HCT116 (cell line): ENCODE data around the gene FBXL17. TPM values are rescaled to one million over a fixed set of nuclear protein-coding genes. Genes with fewer than 3 reads are reported as not detected.

Experiments used
- ATAC-seq: fragments of 200-7000 bp; cut with Tn5 transposase; 2 replicates; pipeline ENCODE4 v1.9.1; 2020; ENCODE audit warnings: mild to moderate bottlenecking, moderate library complexity
- BruUV-seq: library from RNA; stranded (reverse); fragments of 400-500 nt; replicated peaks from 2 replicates; lab custom pipeline; 2021; lab: Mats Ljungman, UMichigan
- CTCF ChIA-PET: fragments of 300-600 bp; sonication (Branson Sonifier 250); formaldehyde crosslinking; loops from one replicate; lab custom pipeline; 2021; ENCODE audit warnings: antibody characterized with exemption; lab: Charles Lee
- POLR2A ChIA-PET: fragments of 300-600, 350-600 bp; sonication (Branson Sonifier 250); formaldehyde crosslinking; loops from one replicate; lab custom pipeline; 2021; ENCODE audit warnings: antibody characterized with exemption; lab: Charles Lee
- RAD21 ChIA-PET, 2 experiments: fragments of 300-600 bp; sonication (Branson Sonifier 250); formaldehyde crosslinking; loops; one replicate each; lab custom pipeline; 2023; ENCODE audit warnings: low total read pairs in 2 of 2; ENCODE audit not compliant: uncharacterized antibody in 2 of 2, unreplicated experiment in 2 of 2, low non-redundant PET in 1 of 2; lab: Charles Lee
- DNase-seq: peaks from one replicate; pipeline ENCODE4 v3.0.0-alpha.2; 2010; ENCODE audit warnings: low read depth, low spot score
- H2AFZ ChIP-seq: fragments of 200-600 bp; shearing (Covaris generic), sonication (generic); 2 replicates; pipeline ENCODE4 v1.6.1; 2017; ENCODE audit warnings: low read depth, mixed run types, mixed read lengths, antibody characterized with exemption, low read length; ENCODE audit not compliant: poor library complexity, severe bottlenecking
- H3K27ac ChIP-seq: 2 replicates; pipeline ENCODE4 v1.5.1; 2012; ENCODE audit warnings: low read depth, low read length
- H3K27me3 ChIP-seq: fragments of 200-600 bp; sonication (generic); 2 replicates; pipeline ENCODE4 v1.6.1; 2016; ENCODE audit warnings: mixed run types, low read length, mixed read lengths; ENCODE audit not compliant: insufficient read depth
- H3K36me3 ChIP-seq, 2 experiments: fragments of 200-500 bp in 1 of 2; fragments of 200-600 bp in 1 of 2; sonication (Bioruptor generic) in 1 of 2; sonication (generic) in 1 of 2; 2 replicates each; pipeline versions ENCODE4 v1.5.1 to v1.6.1; 2014 to 2016; ENCODE audit warnings: low read length in 2 of 2, inconsistent platforms in 1 of 2, mixed read lengths in 1 of 2, mixed run types in 1 of 2; ENCODE audit not compliant: insufficient read depth in 2 of 2, control insufficient read depth in 1 of 2
- H3K4me1 ChIP-seq, 2 experiments: fragments of 200-600 bp in 1 of 2; sonication (generic) in 1 of 2; 2 replicates each; pipeline versions ENCODE4 v1.5.1 to v1.6.1; 2012 to 2017; ENCODE audit warnings: low read length in 2 of 2, inconsistent platforms in 1 of 2, mild to moderate bottlenecking in 1 of 2, mixed read lengths in 1 of 2, mixed run types in 1 of 2, moderate library complexity in 1 of 2; ENCODE audit not compliant: insufficient read depth in 2 of 2, control insufficient read depth in 1 of 2
- H3K4me2 ChIP-seq: fragments of 200-600 bp; sonication (generic); 2 replicates; pipeline ENCODE4 v1.6.1; 2017; ENCODE audit warnings: mixed run types, low read length, mixed read lengths
- H3K4me3 ChIP-seq, 2 experiments: fragments of 200-600 bp in 1 of 2; sonication (generic) in 1 of 2; replicated peaks in 1 of 2; 2 replicates each; pipeline ENCODE4 v1.5.1; 2011 to 2016; ENCODE audit warnings: low read length in 2 of 2, control low read depth in 1 of 2, low read depth in 1 of 2, mild to moderate bottlenecking in 1 of 2, mixed read lengths in 1 of 2, mixed run types in 1 of 2
- H3K79me2 ChIP-seq: fragments of 200-600 bp; sonication (generic); 2 replicates; pipeline ENCODE4 v1.6.1; 2017; ENCODE audit warnings: mild to moderate bottlenecking, mixed run types, low read length, moderate library complexity, mixed read lengths; ENCODE audit not compliant: insufficient read depth
- H3K9ac ChIP-seq: fragments of 200-600 bp; sonication (generic); 2 replicates; pipeline ENCODE4 v1.6.1; 2016; ENCODE audit warnings: low read length, mixed read lengths
- H3K9me2 ChIP-seq: fragments of 200-600 bp; sonication (generic), shearing (Covaris generic); 2 replicates; pipeline ENCODE4 v1.6.1; 2017; ENCODE audit warnings: mixed run types, mild to moderate bottlenecking, moderate library complexity; ENCODE audit not compliant: insufficient read depth
- H3K9me3 ChIP-seq, 2 experiments: fragments of 200-500 bp in 1 of 2; fragments of 200-600 bp in 1 of 2; sonication (Bioruptor generic) in 1 of 2; sonication (generic) in 1 of 2; 2 replicates each; pipeline ENCODE4 v1.6.1; 2014 to 2017; ENCODE audit warnings: low read length in 2 of 2, mixed read lengths in 2 of 2, inconsistent platforms in 1 of 2, low read depth in 1 of 2, mild to moderate bottlenecking in 1 of 2, mixed run types in 1 of 2, moderate library complexity in 1 of 2; ENCODE audit not compliant: control insufficient read depth in 1 of 2, insufficient read depth in 1 of 2
- H4K20me1 ChIP-seq: fragments of 200-600 bp; sonication (generic), shearing (Covaris generic); 2 replicates; pipeline ENCODE4 v1.6.1; 2017; ENCODE audit warnings: mixed run types, mild to moderate bottlenecking, moderate library complexity; ENCODE audit not compliant: insufficient read depth
- EGR1 ChIP-seq: IDR thresholded peaks from 2 replicates; pipeline ENCODE4 v1.6.1; 2012; ENCODE audit warnings: low read depth
- RAD21 ChIP-seq: IDR thresholded peaks from 2 replicates; pipeline ENCODE4 v1.6.1; 2012; ENCODE audit warnings: low read depth, mild to moderate bottlenecking
- ZFX ChIP-seq: fragments of 450-650 bp; IDR thresholded peaks from 2 replicates; pipeline ENCODE4 v1.6.1; 2017
- intact Hi-C: fragments of 100-400 bp; cut with micrococcal nuclease; formaldehyde crosslinking; loops from 2 replicates; pipeline ENCODE4 v1.10.0; 2022
- total RNA-seq: library from RNA; stranded (reverse); gene quantifications from one replicate; pipeline ENCODE4 v1.2.1, GENCODE V29; 2021; ENCODE audit not compliant: unreplicated experiment

The FBXL17 gene
- total RNA-seq, 1 experiment from 2014 or later, result 9.4 TPM

DNA sequence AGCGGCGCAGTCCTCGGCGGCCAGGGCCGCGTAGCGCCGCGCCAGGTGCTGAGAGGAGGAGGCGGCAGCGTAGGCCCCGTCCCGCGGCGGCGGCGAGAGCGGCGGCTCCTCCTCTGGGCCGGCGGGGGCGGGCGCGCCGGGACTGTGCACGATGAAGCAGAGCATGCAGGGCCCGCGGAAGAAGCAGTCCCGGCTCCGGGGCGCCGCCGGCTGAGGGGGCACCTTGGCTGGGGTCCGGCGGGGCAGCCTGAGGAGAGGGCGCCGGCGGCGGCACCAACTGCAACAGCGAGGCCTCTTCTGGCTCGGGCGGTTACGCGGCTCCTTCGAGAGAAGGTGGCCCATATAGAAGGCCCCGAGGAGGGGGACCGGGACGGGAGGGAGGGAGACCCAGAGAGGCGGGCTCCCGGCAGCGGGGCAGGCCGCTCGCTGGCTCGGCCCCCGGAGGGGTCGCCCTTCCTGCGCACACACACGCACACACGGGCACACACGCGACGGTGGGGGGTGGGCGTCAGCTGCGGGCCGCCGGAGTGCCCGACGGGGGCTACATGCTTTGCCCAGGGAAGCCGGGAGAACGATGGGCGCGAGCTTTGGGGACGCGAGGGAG, 446 bp downstream of the FBXL17 start:
- Histone ChIP-seq H3K9me2 (no peaks in the 10 kb centered on the region), H2AFZ (no peak overlapping the region), H3K9ac (peak overlapping the region; percentile 82), H3K4me1 (peaks cover 7 to 19% of the 10 kb centered on the region in 2 experiments), H3K4me2 (peak overlapping the region; percentile 80), H3K36me3 (no peaks in the 10 kb centered on the region), H3K27me3 (no peaks in the 10 kb centered on the region), H3K9me3 (no peaks in the 10 kb centered on the region), H4K20me1 (no peaks in the 10 kb centered on the region), H3K79me2 (0 out of 2 replicates have a peak, but pooled peaks cover 3% of the 10 kb centered on the region), H3K27ac (peak overlapping the region; percentile 95), H3K4me3 (peak overlapping the region; percentile 72 to 74)
- intact Hi-C loops, result no loop called here
- ATAC-seq, result peak; percentile 64
- peak; percentile 98 for TF ChIP-seq ZFX
- TF ChIP-seq EGR1, result peak; percentile 45; the same call in 1 of the 2 replicates
- no peak for TF ChIP-seq RAD21
- POLR2A ChIA-PET, result interaction anchor here (1.3 kb wide), 1 partner anchor 10 kb away, joined by 6 read pairs; no protein-coding TSS in a partner anchor
- peak; percentile 10 for DNase-seq
- no TSS peak for BruUV-seq
- CTCF ChIA-PET, result interaction anchor here (1.1 kb wide), 1 partner anchor 10 kb away, joined by 3 read pairs; no protein-coding TSS in a partner anchor
- RAD21 ChIA-PET, result no interaction called here

DNA sequence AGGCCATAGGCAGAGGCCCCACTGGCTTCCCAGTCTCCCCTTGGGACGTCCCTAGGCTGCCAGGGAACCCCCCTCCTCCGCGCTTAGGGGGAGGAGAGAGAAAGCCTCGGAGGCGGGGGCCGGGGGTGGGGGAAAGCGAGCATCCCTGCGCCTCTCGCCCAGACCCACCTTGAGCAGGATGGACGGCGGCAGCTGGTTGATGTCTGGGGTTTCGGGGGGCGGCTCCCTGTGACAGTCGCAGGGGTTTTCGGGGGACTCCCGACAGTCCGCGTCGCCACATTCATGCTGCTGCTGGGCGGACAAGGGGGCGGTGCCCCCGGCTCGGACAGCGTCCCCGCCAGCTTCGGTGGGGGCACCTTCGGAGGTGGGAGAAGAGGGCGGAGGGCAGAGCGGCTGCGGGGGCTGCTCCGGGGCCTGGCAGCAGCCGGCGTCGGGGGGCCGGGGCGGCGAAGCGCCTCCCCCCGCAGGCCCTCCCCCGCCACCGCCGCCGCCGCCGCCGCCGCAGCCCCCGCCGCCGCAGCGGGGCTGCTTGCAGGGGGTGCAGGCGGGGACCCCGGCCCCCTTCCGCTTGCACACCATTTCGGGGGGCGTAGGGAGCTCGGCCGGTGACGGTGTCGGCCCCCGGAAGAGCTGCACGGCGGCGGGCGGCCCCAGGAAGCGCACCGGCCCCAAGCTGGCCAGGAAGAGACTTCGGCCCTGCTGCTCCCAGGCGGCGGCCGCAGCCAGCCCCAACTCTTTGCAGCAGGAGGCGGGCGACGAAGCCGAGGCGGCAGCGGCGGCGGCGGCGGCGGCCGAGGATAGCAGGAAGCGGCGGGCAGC, 1.2 kb downstream of the FBXL17 start:
- DNase-seq (no peak), ATAC-seq (peak; percentile 18)
- no TSS peak for BruUV-seq
- no peak for TF ChIP-seq ZFX
- TF ChIP-seq EGR1, result 0 out of 2 replicates have a peak, but pooled peaks have one; percentile 37
- Histone ChIP-seq H4K20me1 (no peaks in the 10 kb centered on the region), H2AFZ (peak overlapping the region; percentile 63), H3K4me3 (peak overlapping the region; percentile 72 to 74), H3K4me1 (peaks cover 7 to 19% of the 10 kb centered on the region in 2 experiments), H3K9me2 (no peaks in the 10 kb centered on the region), H3K36me3 (no peaks in the 10 kb centered on the region), H3K9ac (peak overlapping the region; percentile 82), H3K4me2 (peak overlapping the region; percentile 80), H3K79me2 (0 out of 2 replicates have a peak, but pooled peaks cover 3% of the 10 kb centered on the region), H3K9me3 (peaks cover 0 to 2% of the 10 kb centered on the region in 2 experiments; a peak in 2 of 4 replicates), H3K27me3 (no peaks in the 10 kb centered on the region), H3K27ac (peak overlapping the region; percentile 95)
- intact Hi-C loops, result no loop called here
- POLR2A ChIA-PET, result no interaction called here
- RAD21 ChIA-PET, result no interaction called here
- CTCF ChIA-PET, result no interaction called here
